K562 (cell line): Measurements from ENCODE around the gene CYRIA. TPM values are rescaled to one million over a fixed set of nuclear protein-coding genes. Genes with fewer than 3 reads are reported as not detected.

Source experiments
- ATAC-seq: fragments of 200-7000 bp; cut with Tn5 transposase; 3 replicates; pipeline ENCODE4 v1.9.1; 2020; ENCODE audit warnings: moderate library complexity
- BruUV-seq: library from RNA; stranded (reverse); fragments of 400-500 nt; replicated peaks from 2 replicates; lab custom pipeline; 2021; lab: Mats Ljungman, UMichigan
- CTCF ChIA-PET: fragments of 300-600 bp; formaldehyde crosslinking; extraction: SDS; loops from one replicate; lab custom pipeline; 2021; ENCODE audit warnings: low intra/inter-chr PET ratio; lab: Yijun Ruan, JAX
- POLR2A ChIA-PET: fragments of 300-600, 350-650 bp; sonication (Branson Sonifier 250); formaldehyde crosslinking; extraction: SDS; loops from one replicate; lab custom pipeline; 2021; ENCODE audit warnings: antibody characterized with exemption, inconsistent platforms; lab: Yijun Ruan, JAX
- DNase-seq, 4 experiments: peaks; one replicate each; pipeline versions ENCODE4 v3.0.0 to v3.0.0-alpha.2; 2011 to 2018; ENCODE audit warnings: low spot score in 3 of 4, mixed read lengths in 3 of 4; ENCODE audit errors: extremely low read depth in 1 of 4
- FAIRE-seq: peaks from 2 replicates; lab custom pipeline; 2011; peaks lifted over from hg19 to GRCh38; lab: Jason Lieb, UNC
- H2AFZ ChIP-seq: 2 replicates; pipeline ENCODE4 v1.6.0; 2011; ENCODE audit warnings: low read depth, low read length, control low read depth, inconsistent platforms
- H3K27ac ChIP-seq: fragments of 200-600 bp; 3 replicates; pipeline ENCODE4 v1.8.0; 2011; ENCODE audit warnings: low read depth, mild to moderate bottlenecking, control low read depth, inconsistent platforms, low read length, moderate library complexity, mixed read lengths; ENCODE audit errors: extremely low read depth
- H3K27me3 ChIP-seq, 2 experiments: fragments of 300-600 bp in 1 of 2; 2 replicates in 1 of 2; 3 replicates in 1 of 2; pipeline versions ENCODE4 v1.6.0 to v1.8.0; 2011; ENCODE audit warnings: inconsistent platforms in 2 of 2, low read length in 2 of 2, mild to moderate bottlenecking in 1 of 2, mixed read lengths in 1 of 2, moderate library complexity in 1 of 2; ENCODE audit not compliant: control insufficient read depth in 2 of 2, insufficient read depth in 2 of 2
- H3K36me3 ChIP-seq: fragments of 300-600 bp; 3 replicates; pipeline ENCODE4 v1.8.0; 2011; ENCODE audit warnings: mild to moderate bottlenecking, low read length, inconsistent platforms; ENCODE audit not compliant: control insufficient read depth, insufficient read depth
- H3K4me1 ChIP-seq, 2 experiments: fragments of 200-600 bp in 1 of 2; replicated peaks in 1 of 2; 2 replicates in 1 of 2; 3 replicates in 1 of 2; pipeline versions ENCODE4 v1.5.1 to v1.8.0; 2011; ENCODE audit warnings: inconsistent platforms in 2 of 2, low read length in 2 of 2, mild to moderate bottlenecking in 1 of 2, mixed read lengths in 1 of 2, moderate library complexity in 1 of 2; ENCODE audit not compliant: control insufficient read depth in 2 of 2, insufficient read depth in 2 of 2
- H3K4me2 ChIP-seq: 2 replicates; pipeline ENCODE4 v1.6.1; 2011; ENCODE audit warnings: low read length, control low read depth, inconsistent platforms, mixed read lengths; ENCODE audit not compliant: insufficient read depth
- H3K4me3 ChIP-seq: fragments of 200-600 bp; sonication (generic), shearing (Covaris generic); 2 replicates; pipeline ENCODE4 v1.5.1; 2016; ENCODE audit warnings: control low read depth, inconsistent platforms
- H3K79me2 ChIP-seq: fragments of 200-600 bp; 3 replicates; pipeline ENCODE4 v1.8.0; 2011; ENCODE audit warnings: low read length, inconsistent platforms; ENCODE audit not compliant: control insufficient read depth, insufficient read depth
- H3K9ac ChIP-seq, 2 experiments: 2 replicates each; pipeline versions ENCODE4 v1.6.0 to v1.6.1; 2011; ENCODE audit warnings: low read depth in 2 of 2, low read length in 2 of 2, control low read depth in 1 of 2, inconsistent platforms in 1 of 2, mild to moderate bottlenecking in 1 of 2, mixed read lengths in 1 of 2; ENCODE audit not compliant: insufficient read depth in 1 of 2
- H3K9me1 ChIP-seq: one replicate; pipeline ENCODE4 v1.6.0; 2011; ENCODE audit warnings: inconsistent platforms, mild to moderate bottlenecking, low read length, moderate library complexity; ENCODE audit not compliant: control insufficient read depth, insufficient read depth
- H3K9me3 ChIP-seq: replicated peaks from 2 replicates; pipeline ENCODE4 v1.5.1; 2011; ENCODE audit warnings: low read depth, low read length, inconsistent platforms; ENCODE audit not compliant: control insufficient read depth, insufficient read depth
- H4K20me1 ChIP-seq: replicated peaks from 2 replicates; pipeline ENCODE4 v1.6.1; 2011; ENCODE audit warnings: low read length, inconsistent platforms, mixed read lengths; ENCODE audit not compliant: control insufficient read depth, insufficient read depth
- FOSL1 ChIP-seq: fragments of 200-800 bp; sonication (Bioruptor generic); conservative IDR thresholded peaks from 2 replicates; pipeline ENCODE4 v1.6.1; 2016; ENCODE audit warnings: missing genetic modification characterization, missing compliant biosample characterization
- HDAC2 ChIP-seq: fragments of 450-650 bp; IDR thresholded peaks from 2 replicates; pipeline ENCODE4 v1.6.1; 2016; ENCODE audit warnings: mild to moderate bottlenecking
- NR1H2 ChIP-seq: sonication (generic); formaldehyde crosslinking; IDR thresholded peaks from 2 replicates; pipeline ENCODE4 v1.4.0; 2020; ENCODE audit warnings: mild to moderate bottlenecking, missing genetic modification reagents
- PHB ChIP-seq: fragments of 250-450 bp; sonication (Bioruptor Pico); IDR thresholded peaks from 2 replicates; pipeline ENCODE4 v1.5.0; 2021
- RAD21 ChIP-seq, 2 experiments: fragments of 250-450 bp in 1 of 2; fragments of 450-650 bp in 1 of 2; sonication (Bioruptor Pico) in 1 of 2; formaldehyde crosslinking in 1 of 2; IDR thresholded peaks in 1 of 2; conservative IDR thresholded peaks in 1 of 2; 2 replicates each; pipeline versions ENCODE4 v1.4.0 to v1.8.0; 2020 to 2022; ENCODE audit warnings: mild to moderate bottlenecking in 2 of 2, moderate library complexity in 1 of 2
- SRSF1 ChIP-seq: fragments of 200-400 bp; formaldehyde crosslinking; IDR thresholded peaks from 2 replicates; pipeline ENCODE4 v1.6.1; 2017; ENCODE audit warnings: mild to moderate bottlenecking, low read depth, low read length, moderate library complexity
- ZNF583 ChIP-seq: fragments of 250-450 bp; sonication (Bioruptor Pico); IDR thresholded peaks from 2 replicates; pipeline ENCODE4 v1.4.0; 2020
- WGBS: fragments of 100-300 bp; shearing (Covaris generic); methylation state at CpG from one replicate; pipeline ENCODE4 v1.1.6; 2016; ENCODE audit warnings: low coverage, mixed read lengths; ENCODE audit not compliant: insufficient coverage; ENCODE audit errors: missing lambda C conversion rate; 5-methylcytosine and 5-hydroxymethylcytosine counted together
- in situ Hi-C: fragments of 300-500 bp; cut with MboI; formaldehyde crosslinking; loops from 4 replicates; pipeline ENCODE4 v1.15.0; 2018; ENCODE audit warnings: inconsistent platforms, mixed read lengths
- intact Hi-C: fragments of 100-400 bp; cut with micrococcal nuclease; formaldehyde crosslinking; loops from 2 replicates; pipeline ENCODE4 v1.14.2; 2022
- polyA plus RNA-seq, 8 experiments: library from polyadenylated mRNA; depleted of rRNA in 4 of 8; stranded (reverse) in 5 of 8; unstranded in 3 of 8; fragments of >200 nt; fragmentation: Nextera tagmentation in 2 of 8; fragmentation: Illumina TruSeq in 1 of 8; extraction: Ambion mirVana in 2 of 8; extraction: Trizol in 1 of 8; gene quantifications; 2 replicates each; pipeline versions ENCODE4 v1.2.1 to v1.2.3, GENCODE V29; 2011 to 2014; ENCODE audit warnings: inconsistent platforms in 1 of 8, missing spikeins in 1 of 8
- total RNA-seq, 7 experiments: library from RNA; depleted of rRNA in 6 of 7; stranded (reverse); fragments of >200 nt in 6 of 7; fragmentation: Illumina TruSeq in 2 of 7; extraction: Trizol in 2 of 7; gene quantifications; 2 replicates each; pipeline versions ENCODE4 v1.2.1 to v1.2.3, GENCODE V29; 2011 to 2021; ENCODE audit warnings: low replicate concordance in 1 of 7
- TF ChIP-seq, protein P1 (sequence below): fragments of 450-650 bp; formaldehyde crosslinking; IDR thresholded peaks from 2 replicates; pipeline ENCODE4 v1.4.0; 2022; ENCODE audit warnings: mild to moderate bottlenecking, moderate library complexity

CYRIA gene
- total and polyA plus RNA-seq, 9 of the 15 experiments (the other 6 are each of a cell fraction or from before 2014, with no cell fraction given): 0.84 to 5.6 (median 3.0) TPM

DNA sequence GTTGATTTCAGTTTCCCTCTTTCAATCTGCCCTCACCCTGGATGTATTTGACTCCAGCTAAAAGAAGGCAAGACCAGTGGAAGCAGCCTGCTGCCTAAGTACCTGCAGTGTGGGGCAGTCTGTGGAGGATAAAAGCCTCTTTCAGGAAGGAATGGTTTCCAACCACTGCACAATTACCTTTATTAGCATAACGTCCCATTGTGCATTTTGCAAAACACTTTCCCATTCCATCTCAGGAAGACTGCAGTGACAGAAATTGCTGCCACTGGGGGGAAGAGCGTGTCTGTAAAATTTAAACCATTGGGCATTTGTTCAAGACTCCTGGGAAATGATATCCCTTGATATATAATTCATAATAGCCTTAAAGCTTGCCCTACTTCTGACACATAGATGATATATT, 26.2 kb downstream of the CYRIA start:
- POLR2A ChIA-PET: interaction anchor here (1.0 to 1.8 kb wide), 2 partner anchors 11 to 12 kb away, joined by 3 to 4 read pairs; no protein-coding TSS in a partner anchor
- H3K79me2 ChIP-seq: no peaks in the 10 kb centered on the region
- ATAC-seq (no peak), DNase-seq (no peak), FAIRE-seq (peak; percentile 11)
- WGBS: 65% methylated on average over 2 of the region's 2 CpGs
- no TSS peak for BruUV-seq
- in situ Hi-C loops (no loop called here), intact Hi-C loops (loop anchor here (10.0 kb wide), 1 partner anchor 485 kb away; no protein-coding TSS in a partner anchor)
- H2AFZ ChIP-seq: peak overlapping the region; percentile 14; the same call in 1 of the 2 replicates
- peaks cover 15 to 53% of the 10 kb centered on the region in 2 experiments for H3K4me1 ChIP-seq
- H3K9me1 ChIP-seq: no peaks in the 10 kb centered on the region
- H3K9me3 ChIP-seq: no peaks in the 10 kb centered on the region
- no peaks in the 10 kb centered on the region for H3K36me3 ChIP-seq
- no peaks in the 10 kb centered on the region for H4K20me1 ChIP-seq
- no peak overlapping the region for H3K4me3 ChIP-seq
- no peaks in the 10 kb centered on the region for H3K27me3 ChIP-seq
- H3K27ac ChIP-seq: no peak overlapping the region
- no peak overlapping the region for H3K4me2 ChIP-seq
- TF ChIP-seq NR1H2 (CRISPR knock-in tag) (no peak), SRSF1 (no peak), ZNF583 (no peak), FOSL1 (0 out of 2 replicates have a peak, but pooled peaks have one; percentile 11), RAD21 (CRISPR knock-in tag; conservative IDR thresholded peaks at IDR 0.05 in 1 of 2, IDR thresholded peaks at IDR 0.05 in 1 of 2) (0 out of 4 replicates have a peak, but pooled peaks of 1 of the 2 experiments have one; percentile 24), PHB (CRISPR knock-in tag) (no peak), HDAC2 (no peak)
- TF ChIP-seq, protein P1, sequence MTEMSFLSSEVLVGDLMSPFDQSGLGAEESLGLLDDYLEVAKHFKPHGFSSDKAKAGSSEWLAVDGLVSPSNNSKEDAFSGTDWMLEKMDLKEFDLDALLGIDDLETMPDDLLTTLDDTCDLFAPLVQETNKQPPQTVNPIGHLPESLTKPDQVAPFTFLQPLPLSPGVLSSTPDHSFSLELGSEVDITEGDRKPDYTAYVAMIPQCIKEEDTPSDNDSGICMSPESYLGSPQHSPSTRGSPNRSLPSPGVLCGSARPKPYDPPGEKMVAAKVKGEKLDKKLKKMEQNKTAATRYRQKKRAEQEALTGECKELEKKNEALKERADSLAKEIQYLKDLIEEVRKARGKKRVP (CRISPR knock-in tag): no peak
- TF ChIP-seq, all 486 proteins: peak for 2
- H3K9ac ChIP-seq: no peak overlapping the region
- CTCF ChIA-PET: no interaction called here
